Natural killer cell (primary cell): ENCODE measurements around the gene GAS6. TPM values are rescaled to one million over a fixed set of nuclear protein-coding genes. Genes with fewer than 3 reads are reported as not detected.

Source experiments
- ATAC-seq, 3 donors: fragments of 150-1000 bp in 2 of 3; fragments of 200-7000 bp in 1 of 3; cut with Tn5 transposase; 1 replicate in 1 of 3; 2 replicates in 2 of 3; pipeline ENCODE4 v1.10.0; 2021; ENCODE audit warnings: mild to moderate bottlenecking in 2 of 3, moderate library complexity in 2 of 3
- DNase-seq, 2 donors: peaks; one replicate each; pipeline versions ENCODE4 v3.0.0 to v3.0.0-alpha.2; 2013 to 2021; ENCODE audit warnings: mixed read lengths in 1 of 2
- H3K27ac ChIP-seq: one replicate; pipeline ENCODE4 v1.5.1; 2013; ENCODE audit warnings: mild to moderate bottlenecking, low read length
- H3K27me3 ChIP-seq: one replicate; pipeline ENCODE4 v1.6.1; 2013; ENCODE audit warnings: low read length; ENCODE audit not compliant: control insufficient read depth, insufficient read depth
- H3K36me3 ChIP-seq: one replicate; pipeline ENCODE4 v1.6.1; 2013; ENCODE audit warnings: low read length; ENCODE audit not compliant: control insufficient read depth, insufficient read depth
- H3K4me1 ChIP-seq: one replicate; pipeline ENCODE4 v1.6.1; 2013; ENCODE audit warnings: low read length; ENCODE audit not compliant: control insufficient read depth, insufficient read depth
- H3K4me3 ChIP-seq: one replicate; pipeline ENCODE4 v1.5.1; 2013; ENCODE audit warnings: low read length
- H3K9me3 ChIP-seq: one replicate; pipeline ENCODE4 v1.6.1; 2013; ENCODE audit warnings: low read length; ENCODE audit not compliant: control insufficient read depth, insufficient read depth
- H3K27ac Mint-ChIP-seq, 2 donors: one replicate each; pipeline ENCODE4 v1.8.0; 2022; ENCODE audit warnings: mild to moderate bottlenecking in 2 of 2, mixed read lengths in 2 of 2, moderate library complexity in 1 of 2
- H3K27me3 Mint-ChIP-seq, 2 donors: one replicate each; pipeline ENCODE4 v1.8.0; 2022; ENCODE audit warnings: low read depth in 2 of 2, mixed read lengths in 2 of 2
- H3K36me3 Mint-ChIP-seq: one replicate; pipeline ENCODE4 v1.8.0; 2022; ENCODE audit warnings: mixed read lengths
- H3K4me1 Mint-ChIP-seq, 2 donors: one replicate each; pipeline ENCODE4 v1.8.0; 2022; ENCODE audit warnings: mixed read lengths in 2 of 2
- H3K4me3 Mint-ChIP-seq: one replicate; pipeline ENCODE4 v1.8.0; 2022; ENCODE audit warnings: mild to moderate bottlenecking, moderate library complexity, mixed read lengths
- H3K9me3 Mint-ChIP-seq, 2 donors: one replicate each; pipeline ENCODE4 v1.8.0; 2022; ENCODE audit warnings: mixed read lengths in 2 of 2
- CTCF ChIP-seq: fragments of 200-600 bp; IDR thresholded peaks from one replicate; pipeline ENCODE4 v1.8.0; 2022; ENCODE audit warnings: antibody characterized with exemption
- WGBS: methylation state at CpG from one replicate; pipeline ENCODE4 v1.1.7; 2013; ENCODE audit warnings: missing lambda C conversion rate; ENCODE audit not compliant: insufficient coverage; 5-methylcytosine and 5-hydroxymethylcytosine counted together
- intact Hi-C: fragments of 100-400 bp; cut with micrococcal nuclease; formaldehyde crosslinking; loops from one replicate; pipeline ENCODE4 v1.14.2; 2022
- total RNA-seq, 4 donors: library from RNA; stranded (reverse); fragments of 120-200 nt in 1 of 4; gene quantifications; one replicate each; pipeline versions ENCODE4 v1.2.3 to v1.2.4, GENCODE V29; 2013 to 2022

GAS6 gene
- total RNA-seq, 3 donors from 2014 or later (not counting 1 experiment from before 2014, with no cell fraction given): 0.40 to 1.4 (median 0.41) TPM

- ATAC-seq: no peak
- WGBS: 81% methylated on average over 4 of the region's 4 CpGs
- Histone ChIP-seq H3K36me3 (no peaks in the 10 kb centered on the region), H3K4me1 (no peaks in the 10 kb centered on the region), H3K4me3 (no peak overlapping the region), H3K27ac (no peak overlapping the region), H3K9me3 (no peaks in the 10 kb centered on the region), H3K27me3 (peaks cover 17% of the 10 kb centered on the region)
- intact Hi-C loops: no loop called here
- no peak for DNase-seq
- Mint-ChIP-seq H3K36me3 (no peaks in the 10 kb centered on the region), H3K27ac (no peak overlapping the region), H3K27me3 (peaks cover 35 to 41% of the 10 kb centered on the region in 2 donors), H3K4me3 (no peak overlapping the region), H3K9me3 (no peaks in the 10 kb centered on the region), H3K4me1 (no peaks in the 10 kb centered on the region)
- TF ChIP-seq CTCF: no peak
Observed at GRCh38 chr13:113906571-113906970, 42.7 kb upstream of the GAS6 start.

GRCh38 chr13:113905942-113906341 lies 42.1 kb upstream of the GAS6 start:
- no peak overlapping the region for H3K27ac ChIP-seq
- 85% methylated on average over 8 of the region's 8 CpGs for WGBS
- no peaks in the 10 kb centered on the region for H3K36me3 ChIP-seq
- Mint-ChIP-seq H3K36me3 (no peaks in the 10 kb centered on the region), H3K4me1 (no peaks in the 10 kb centered on the region), H3K27me3 (peaks cover 29 to 35% of the 10 kb centered on the region in 2 donors), H3K4me3 (no peak overlapping the region), H3K9me3 (no peaks in the 10 kb centered on the region), H3K27ac (no peak overlapping the region)
- intact Hi-C loops: no loop called here
- H3K9me3 ChIP-seq: no peaks in the 10 kb centered on the region
- no peak overlapping the region for H3K4me3 ChIP-seq
- no peaks in the 10 kb centered on the region for H3K4me1 ChIP-seq
- DNase-seq (no peak), ATAC-seq (no peak)
- H3K27me3 ChIP-seq: peaks cover 19% of the 10 kb centered on the region
- TF ChIP-seq CTCF: no peak

- H3K4me1 Mint-ChIP-seq: no peaks in the 10 kb centered on the region
- no peaks in the 10 kb centered on the region for H3K9me3 ChIP-seq
- H3K27ac ChIP-seq: no peak overlapping the region
- H3K27me3 ChIP-seq: peaks cover 21% of the 10 kb centered on the region
- H3K27me3 Mint-ChIP-seq: peaks cover 25 to 27% of the 10 kb centered on the region in 2 donors
- TF ChIP-seq CTCF: no peak
- ATAC-seq: no peak
- H3K4me1 ChIP-seq: no peaks in the 10 kb centered on the region
- H3K36me3 ChIP-seq: no peaks in the 10 kb centered on the region
- 90% methylated on average over 8 of the region's 9 CpGs for WGBS
- no peaks in the 10 kb centered on the region for H3K9me3 Mint-ChIP-seq
- H3K4me3 Mint-ChIP-seq: no peak overlapping the region
- intact Hi-C loops: no loop called here
- no peak overlapping the region for H3K27ac Mint-ChIP-seq
- H3K36me3 Mint-ChIP-seq: no peaks in the 10 kb centered on the region
- no peak for DNase-seq
- H3K4me3 ChIP-seq: no peak overlapping the region
Observed at GRCh38 chr13:113905018-113905417, 41.1 kb upstream of the GAS6 start.

- Histone ChIP-seq H3K27me3 (peaks cover 19% of the 10 kb centered on the region), H3K36me3 (no peaks in the 10 kb centered on the region), H3K4me3 (no peak overlapping the region), H3K9me3 (no peaks in the 10 kb centered on the region), H3K4me1 (no peaks in the 10 kb centered on the region), H3K27ac (no peak overlapping the region)
- intact Hi-C loops: no loop called here
- Mint-ChIP-seq H3K9me3 (no peaks in the 10 kb centered on the region), H3K27ac (no peak overlapping the region), H3K4me1 (no peaks in the 10 kb centered on the region), H3K27me3 (peaks cover 24% of the 10 kb centered on the region in 2 donors), H3K4me3 (no peak overlapping the region), H3K36me3 (no peaks in the 10 kb centered on the region)
- DNase-seq (peak in 1 of 2 donors; percentile 67), ATAC-seq (no peak)
- no peak for TF ChIP-seq CTCF
- WGBS: 86% methylated on average over 8 of the region's 8 CpGs
Observed at GRCh38 chr13:113904411-113904810, 40.5 kb upstream of the GAS6 start.
